ENCODE data around the gene MRPL48.

- TF ChIP-seq TAF1 (IDR thresholded peaks at IDR 0.05; ENCODE audit: low read depth, low read length) (no peak), POLR2A (IDR thresholded peaks at IDR 0.05; ENCODE audit: low read depth, low read length) (no peak), POLR2AphosphoS5 (IDR thresholded peaks at IDR 0.05; ENCODE audit: low read depth, low read length) (no peak), PAX5 (IDR thresholded peaks at IDR 0.05; ENCODE audit: insufficient read depth, low read length, severe bottlenecking) (no peak)
These were observed 119.5 kb downstream of the MRPL48 start for GRCh38 chr11:73907191-73907590.
